Uterus (tissue), 4 donors: ENCODE measurements around the gene DENND4B. TPM values are rescaled to one million over a fixed set of nuclear protein-coding genes. Genes with fewer than 3 reads are reported as not detected.
A peak's percentile ranks its signal among the peaks of the same experiment; 100 is the strongest.

Experiments used
- DNase-seq, 2 donors: peaks; one replicate each; pipeline ENCODE4 v3.0.0-alpha.2; 2019 to 2020
- H3K27ac ChIP-seq, 2 donors: fragments of 200-600 bp; sonication (generic); 1 replicate in 1 of 2; 2 replicates in 1 of 2; pipeline ENCODE4 v1.5.1; 2016 to 2018
- H3K27me3 ChIP-seq, 2 donors: fragments of 200-600 bp; sonication (generic); one replicate each; pipeline ENCODE4 v1.5.1; 2018 to 2019; ENCODE audit warnings: control low read depth in 1 of 2
- H3K36me3 ChIP-seq, 2 donors: fragments of 200-600 bp; sonication (generic); one replicate each; pipeline ENCODE4 v1.5.1; 2019; ENCODE audit warnings: control low read depth in 1 of 2
- H3K4me1 ChIP-seq, 2 donors: fragments of 200-600 bp; sonication (generic); one replicate each; pipeline ENCODE4 v1.5.1; 2018 to 2019; ENCODE audit warnings: control low read depth in 1 of 2
- H3K4me3 ChIP-seq, 2 donors: fragments of 200-600 bp; sonication (generic); 1 replicate in 1 of 2; 2 replicates in 1 of 2; pipeline ENCODE4 v1.5.1; 2018 to 2019; ENCODE audit warnings: mild to moderate bottlenecking in 1 of 2
- H3K9me3 ChIP-seq, 2 donors: fragments of 200-600 bp; sonication (generic); one replicate each; pipeline ENCODE4 v1.5.1; 2019; ENCODE audit warnings: control low read depth in 1 of 2
- CTCF ChIP-seq, 4 experiments: fragments of 200-600 bp in 2 of 4; fragments of 450-650 bp in 2 of 4; sonication (generic) in 2 of 4; IDR thresholded peaks; one replicate each; pipeline ENCODE4 v1.5.1; 2016 to 2019; ENCODE audit warnings: antibody characterized with exemption in 4 of 4, mild to moderate bottlenecking in 2 of 4, moderate library complexity in 1 of 4
- POLR2A ChIP-seq, 2 donors: fragments of 450-650 bp; IDR thresholded peaks; one replicate each; pipeline ENCODE4 v1.6.1; 2016; ENCODE audit warnings: antibody characterized with exemption in 2 of 2, mild to moderate bottlenecking in 1 of 2, moderate library complexity in 1 of 2
- intact Hi-C: fragments of 100-400 bp; cut with DNase I; formaldehyde crosslinking; loops from one replicate; pipeline ENCODE4 v1.15.1; 2023; ENCODE audit warnings: low total_unique reads
- total RNA-seq, 4 donors: library from RNA; depleted of rRNA in 3 of 4; stranded (reverse); fragments of >200 nt in 3 of 4; gene quantifications; one replicate each; pipeline versions ENCODE4 v1.1.0 to v1.2.4, GENCODE V29; 2014 to 2023
- donor health status: DM: yes; HTN: yes; CAD: no.

The DENND4B gene
- total RNA-seq, 4 donors from 2014 or later, result 5.6 to 94.9 (median 30.1) TPM

- intact Hi-C loops, result no loop called here
- TF ChIP-seq POLR2A (IDR thresholded peaks at IDR 0.05) (no peak), CTCF (IDR thresholded peaks at IDR 0.05) (no peak)
Measured at GRCh38 chr1:153956997-153957715, 10.6 kb upstream of the DENND4B start.

GRCh38 chr1:153954826-153955225 is 8.3 kb upstream of the DENND4B start:
- peaks cover 6 to 12% of the 10 kb centered on the region in 2 donors for H3K4me1 ChIP-seq
- H3K36me3 ChIP-seq, result no peaks in the 10 kb centered on the region
- H3K4me3 ChIP-seq, result no peak overlapping the region
- intact Hi-C loops, result no loop called here
- no peak for DNase-seq
- no peaks in the 10 kb centered on the region for H3K9me3 ChIP-seq
- no peak overlapping the region for H3K27ac ChIP-seq
- H3K27me3 ChIP-seq, result no peaks in the 10 kb centered on the region
- no peak for TF ChIP-seq POLR2A (IDR thresholded peaks at IDR 0.05)
- no peak for TF ChIP-seq CTCF (IDR thresholded peaks at IDR 0.05)

More at GRCh38 chr1:153956997-153957715, 10.6 kb upstream of the DENND4B start:
- H3K9me3 ChIP-seq, result no peaks in the 10 kb centered on the region
- no peaks in the 10 kb centered on the region for H3K36me3 ChIP-seq
- H3K4me1 ChIP-seq, result peaks cover 6 to 20% of the 10 kb centered on the region in 2 donors
- no peaks in the 10 kb centered on the region for H3K27me3 ChIP-seq
- H3K4me3 ChIP-seq, result peak overlapping the region; percentile 86 to 94
- DNase-seq, result no peak
- peak overlapping the region; percentile 85 to 86 for H3K27ac ChIP-seq

- Histone ChIP-seq H3K36me3 (no peaks in the 10 kb centered on the region), H3K9me3 (no peaks in the 10 kb centered on the region), H3K4me3 (no peak overlapping the region), H3K4me1 (peaks cover 6 to 12% of the 10 kb centered on the region in 2 donors), H3K27ac (no peak overlapping the region), H3K27me3 (no peaks in the 10 kb centered on the region)
- intact Hi-C loops, result no loop called here
- TF ChIP-seq POLR2A (IDR thresholded peaks at IDR 0.05) (no peak), CTCF (IDR thresholded peaks at IDR 0.05) (no peak)
- no peak for DNase-seq
Measured at GRCh38 chr1:153953859-153954365, 7.4 kb upstream of the DENND4B start.

GRCh38 chr1:153951801-153952200 is 5.3 kb upstream of the DENND4B start:
- no peaks in the 10 kb centered on the region for H3K36me3 ChIP-seq
- TF ChIP-seq CTCF (IDR thresholded peaks at IDR 0.05) (no peak), POLR2A (IDR thresholded peaks at IDR 0.05) (no peak)
- H3K27me3 ChIP-seq, result no peaks in the 10 kb centered on the region
- no peaks in the 10 kb centered on the region for H3K9me3 ChIP-seq
- no peak for DNase-seq
- intact Hi-C loops, result no loop called here
- H3K27ac ChIP-seq, result no peak overlapping the region
- no peak overlapping the region for H3K4me3 ChIP-seq
- peaks cover 3 to 10% of the 10 kb centered on the region in 2 donors for H3K4me1 ChIP-seq

- Histone ChIP-seq H3K4me3 (no peak overlapping the region), H3K27me3 (no peaks in the 10 kb centered on the region), H3K9me3 (no peaks in the 10 kb centered on the region), H3K4me1 (peaks cover 0 to 4% of the 10 kb centered on the region in 2 donors), H3K36me3 (no peaks in the 10 kb centered on the region), H3K27ac (no peak overlapping the region)
- no peak for DNase-seq
- intact Hi-C loops, result no loop called here
- TF ChIP-seq CTCF (IDR thresholded peaks at IDR 0.05), result no peak
- no peak for TF ChIP-seq POLR2A (IDR thresholded peaks at IDR 0.05)
Measured at GRCh38 chr1:153951183-153951582, 4.7 kb upstream of the DENND4B start.
